ENCODE results near the gene GINS2. TPM values are rescaled to one million over a fixed set of nuclear protein-coding genes. Genes with fewer than 3 reads are reported as not detected.

Gene GINS2
- total and polyA plus RNA-seq, 7 donors = 0.93 to 2.0 (median 1.5) TPM

- Histone ChIP-seq H3K27me3 (ENCODE audit: insufficient read depth in 3 of 3, low read length in 2 of 3) (no peaks in the 10 kb centered on the region), H3K4me3 (no peak overlapping the region), H3K9me3 (no peaks in the 10 kb centered on the region), H3K4me1 (peaks cover 15% of the 10 kb centered on the region), H3K36me3 (ENCODE audit: insufficient read depth in 1 of 2, low read depth in 1 of 2) (peaks cover 0 to 90% of the 10 kb centered on the region in 2 donors), H3K27ac (peak overlapping the region; percentile 43)
- ATAC-seq = peak in 1 of 4 donors; percentile 1
- peak in 1 of 2 donors; percentile 35 for DNase-seq
- WGBS, 3 donors = 71 to 89% (median 75%) methylated on average over 8 of the region's 8 CpGs
- no peak for TF ChIP-seq CTCF (IDR thresholded peaks at IDR 0.05)
- intact Hi-C loops (cut with DNase I) = loop anchor here in 1 of 2 donors (2.0 kb wide), 1 partner anchor 101 kb away; no protein-coding TSS in a partner anchor
These were observed 29.4 kb downstream of the GINS2 start for GRCh38 chr16:85659336-85659735.

DNA sequence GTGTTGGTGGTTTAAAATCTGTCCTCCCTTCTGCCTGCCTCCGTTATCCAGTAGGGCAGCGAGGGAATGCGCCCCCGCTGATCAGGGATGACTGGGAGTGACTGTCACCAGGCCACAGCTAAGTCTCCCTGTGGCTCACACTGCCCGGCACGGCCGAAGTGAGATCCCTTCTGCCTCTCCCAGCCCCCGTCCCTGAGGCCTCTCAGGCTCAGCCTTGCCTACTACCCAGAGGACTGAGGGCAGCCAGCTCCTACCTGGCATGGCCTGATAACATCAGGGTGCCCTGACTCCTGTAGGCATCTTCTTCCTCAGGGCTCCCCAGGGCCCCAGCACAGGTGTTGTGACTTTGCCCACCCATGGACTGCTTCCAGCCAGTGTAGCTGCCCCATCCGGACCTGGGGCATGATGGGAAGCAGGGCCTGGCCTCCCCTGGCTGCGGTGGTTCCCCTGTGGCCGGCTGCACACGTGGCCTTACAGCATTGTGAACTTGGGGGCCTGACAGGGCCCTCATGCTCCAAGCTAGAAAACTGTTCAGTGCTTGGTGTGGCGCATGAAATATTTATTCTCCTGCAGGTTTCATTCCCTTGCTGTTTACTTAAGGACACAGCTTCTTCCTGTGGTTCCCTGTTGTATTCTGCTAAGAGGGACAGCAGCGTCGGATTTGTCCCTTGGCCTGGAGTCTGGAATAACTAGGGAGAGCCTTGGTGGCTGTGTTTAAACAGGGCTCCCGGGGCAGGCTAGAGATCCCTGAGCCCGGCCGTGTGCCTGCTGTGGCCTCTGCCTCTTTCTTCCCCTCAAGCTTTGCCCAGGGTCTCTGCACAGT, 30.0 kb downstream of the GINS2 start:
- H3K4me1 ChIP-seq = peaks cover 12% of the 10 kb centered on the region
- H3K4me3 ChIP-seq = no peak overlapping the region
- 92 to 94% (median 92%) methylated on average over 18 of the region's 18 CpGs for WGBS, 3 donors
- DNase-seq (peak in 1 of 2 donors; percentile 53), ATAC-seq (no peak)
- peaks cover 0 to 89% of the 10 kb centered on the region in 2 donors for H3K36me3 ChIP-seq (ENCODE audit: insufficient read depth in 1 of 2, low read depth in 1 of 2)
- peak overlapping the region; percentile 43 for H3K27ac ChIP-seq
- intact Hi-C loops (cut with DNase I) = loop anchor here in 1 of 2 donors (2.0 kb wide), 1 partner anchor 102 kb away; no protein-coding TSS in a partner anchor
- TF ChIP-seq CTCF (IDR thresholded peaks at IDR 0.05) = no peak
- H3K27me3 ChIP-seq (ENCODE audit: insufficient read depth in 3 of 3, low read length in 2 of 3) = no peaks in the 10 kb centered on the region
- H3K9me3 ChIP-seq = no peaks in the 10 kb centered on the region

DNA sequence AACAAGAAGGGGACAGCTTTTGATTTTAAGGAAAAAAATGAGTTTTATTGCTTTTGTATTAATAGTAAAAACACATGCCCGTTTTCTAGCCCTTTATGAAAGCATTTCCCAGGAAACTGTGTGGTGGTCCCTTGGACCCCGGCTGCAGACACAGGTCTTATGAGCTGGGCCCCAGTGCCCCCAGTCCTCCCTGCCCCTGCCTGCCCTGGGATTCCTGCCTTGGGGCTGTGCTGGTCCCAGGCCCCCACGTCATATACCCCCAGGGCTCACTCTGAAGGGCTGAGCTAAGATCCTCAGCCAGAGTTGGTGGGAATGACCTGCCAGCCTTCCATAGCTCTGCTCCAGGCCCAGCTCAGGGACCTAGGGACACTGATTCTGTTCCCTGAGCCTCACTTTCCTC, 30.8 kb downstream of the GINS2 start:
- H3K4me1 ChIP-seq = peaks cover 12% of the 10 kb centered on the region
- peaks cover 0 to 81% of the 10 kb centered on the region in 2 donors for H3K36me3 ChIP-seq (ENCODE audit: insufficient read depth in 1 of 2, low read depth in 1 of 2)
- H3K9me3 ChIP-seq = no peaks in the 10 kb centered on the region
- H3K27me3 ChIP-seq (ENCODE audit: insufficient read depth in 3 of 3, low read length in 2 of 3) = no peaks in the 10 kb centered on the region
- no peak overlapping the region for H3K4me3 ChIP-seq
- no peak for ATAC-seq
- WGBS, 3 donors = 87 to 93% (median 92%) methylated on average over 3 of the region's 3 CpGs
- H3K27ac ChIP-seq = no peak overlapping the region
- DNase-seq = peak in 1 of 2 donors; percentile 30
- intact Hi-C loops (cut with DNase I) = loop anchor here in 1 of 2 donors (2.0 kb wide), 1 partner anchor 103 kb away; no protein-coding TSS in a partner anchor
- TF ChIP-seq CTCF (IDR thresholded peaks at IDR 0.05) = no peak

GRCh38 chr16:85657267-85657650, 31.5 kb downstream of the GINS2 start:
- peak in 1 of 2 donors; percentile 39 for DNase-seq
- TF ChIP-seq CTCF (IDR thresholded peaks at IDR 0.05) = no peak
- peaks cover 13% of the 10 kb centered on the region for H3K4me1 ChIP-seq
- H3K4me3 ChIP-seq = no peak overlapping the region
- H3K27me3 ChIP-seq (ENCODE audit: insufficient read depth in 3 of 3, low read length in 2 of 3) = no peaks in the 10 kb centered on the region
- H3K9me3 ChIP-seq = no peaks in the 10 kb centered on the region
- peaks cover 0 to 74% of the 10 kb centered on the region in 2 donors for H3K36me3 ChIP-seq (ENCODE audit: insufficient read depth in 1 of 2, low read depth in 1 of 2)
- intact Hi-C loops (cut with DNase I) = no loop called here
- ATAC-seq = no peak
- H3K27ac ChIP-seq = peak overlapping the region; percentile 4
- WGBS, 3 donors = 86 to 94% (median 86%) methylated on average over 20 to 21 of the region's 21 CpGs

All from psoas muscle (tissue), 8 donors.